Astrocyte (in vitro differentiated cells and primary cell): ENCODE measurements around the gene BNIP5.

Experiments
- EZH2 ChIP-seq: IDR thresholded peaks from 2 replicates; pipeline ENCODE4 v1.6.1; 2012; ENCODE audit warnings: mild to moderate bottlenecking, low read length, inconsistent platforms; ENCODE audit not compliant: insufficient read depth
- TF ChIP-seq, protein P1 (sequence below): IDR thresholded peaks from 2 replicates; pipeline ENCODE4 v1.5.1; 2011; ENCODE audit warnings: low read depth, mild to moderate bottlenecking, inconsistent platforms, low read length, moderate library complexity; ENCODE audit not compliant: insufficient read depth

DNA sequence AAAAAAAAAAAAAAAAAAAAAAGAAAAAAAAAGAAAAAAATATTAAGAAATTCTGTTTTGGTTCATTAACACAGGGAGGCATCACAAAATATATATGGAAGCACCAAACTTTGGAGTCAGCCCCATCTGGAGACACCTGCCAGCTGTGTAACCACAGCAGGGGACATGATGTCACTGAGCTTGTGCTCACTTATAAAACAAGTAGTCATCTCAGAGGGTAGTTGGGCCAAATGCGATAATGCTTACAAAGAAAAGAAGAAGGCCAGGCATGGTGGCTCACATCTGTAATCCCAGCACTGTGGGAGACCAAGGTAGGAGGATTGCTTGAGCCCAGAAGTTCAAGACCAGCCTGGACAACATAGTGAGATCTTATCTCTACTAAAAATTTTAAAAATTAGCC, 1.1 kb upstream of the BNIP5 start:
- TF ChIP-seq, protein P1, sequence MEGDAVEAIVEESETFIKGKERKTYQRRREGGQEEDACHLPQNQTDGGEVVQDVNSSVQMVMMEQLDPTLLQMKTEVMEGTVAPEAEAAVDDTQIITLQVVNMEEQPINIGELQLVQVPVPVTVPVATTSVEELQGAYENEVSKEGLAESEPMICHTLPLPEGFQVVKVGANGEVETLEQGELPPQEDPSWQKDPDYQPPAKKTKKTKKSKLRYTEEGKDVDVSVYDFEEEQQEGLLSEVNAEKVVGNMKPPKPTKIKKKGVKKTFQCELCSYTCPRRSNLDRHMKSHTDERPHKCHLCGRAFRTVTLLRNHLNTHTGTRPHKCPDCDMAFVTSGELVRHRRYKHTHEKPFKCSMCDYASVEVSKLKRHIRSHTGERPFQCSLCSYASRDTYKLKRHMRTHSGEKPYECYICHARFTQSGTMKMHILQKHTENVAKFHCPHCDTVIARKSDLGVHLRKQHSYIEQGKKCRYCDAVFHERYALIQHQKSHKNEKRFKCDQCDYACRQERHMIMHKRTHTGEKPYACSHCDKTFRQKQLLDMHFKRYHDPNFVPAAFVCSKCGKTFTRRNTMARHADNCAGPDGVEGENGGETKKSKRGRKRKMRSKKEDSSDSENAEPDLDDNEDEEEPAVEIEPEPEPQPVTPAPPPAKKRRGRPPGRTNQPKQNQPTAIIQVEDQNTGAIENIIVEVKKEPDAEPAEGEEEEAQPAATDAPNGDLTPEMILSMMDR: no peak
- TF ChIP-seq EZH2: no peak
